Endothelial cell of umbilical vein (primary cell): ENCODE measurements around the gene TP73. TPM values are rescaled to one million over a fixed set of nuclear protein-coding genes. Genes with fewer than 3 reads are reported as not detected.

ENCODE experiments used
- BruUV-seq: library from RNA; stranded (reverse); fragments of 400-500 nt; replicated peaks from 2 replicates; lab custom pipeline; 2021; lab: Mats Ljungman, UMichigan
- CTCF ChIA-PET: fragments of 300-600, 350-600 bp; sonication (Branson Sonifier 250); formaldehyde crosslinking; loops from one replicate; lab custom pipeline; 2021; ENCODE audit warnings: antibody characterized with exemption, inconsistent platforms; lab: Charles Lee
- POLR2A ChIA-PET: fragments of 300-600, 350-600 bp; sonication (Branson Sonifier 250); formaldehyde crosslinking; loops from one replicate; lab custom pipeline; 2021; ENCODE audit warnings: antibody characterized with exemption, inconsistent platforms; lab: Charles Lee
- DNase-seq: peaks from one replicate; pipeline ENCODE4 v3.0.0-alpha.2; 2011; ENCODE audit warnings: low read depth, low spot score
- FAIRE-seq: peaks from 2 replicates; lab custom pipeline; 2011; peaks lifted over from hg19 to GRCh38; lab: Jason Lieb, UNC
- H2AFZ ChIP-seq: 2 replicates; pipeline ENCODE4 v1.6.0; 2012; ENCODE audit warnings: low read depth, low read length, control low read depth, inconsistent platforms
- H3K27ac ChIP-seq: 2 replicates; pipeline ENCODE4 v1.5.1; 2011; ENCODE audit warnings: low read depth, mild to moderate bottlenecking, control low read depth, low read length, moderate library complexity; ENCODE audit not compliant: insufficient read depth
- H3K27me3 ChIP-seq, 2 experiments: 2 replicates each; pipeline versions ENCODE4 v1.6.0 to v1.6.1; 2011; ENCODE audit warnings: low read length in 2 of 2, mixed read lengths in 1 of 2; ENCODE audit not compliant: control insufficient read depth in 2 of 2, insufficient read depth in 2 of 2
- H3K36me3 ChIP-seq, 2 experiments: 2 replicates in 1 of 2; 3 replicates in 1 of 2; pipeline ENCODE4 v1.5.1; 2011; ENCODE audit warnings: low read length in 2 of 2, mild to moderate bottlenecking in 1 of 2, moderate library complexity in 1 of 2; ENCODE audit not compliant: control insufficient read depth in 2 of 2, insufficient read depth in 2 of 2; ENCODE audit errors: extremely low read depth in 1 of 2
- H3K4me1 ChIP-seq: 3 replicates; pipeline ENCODE4 v1.5.1; 2011; ENCODE audit warnings: mild to moderate bottlenecking, low read length; ENCODE audit not compliant: control insufficient read depth, insufficient read depth; ENCODE audit errors: extremely low read depth
- H3K4me2 ChIP-seq: 2 replicates; pipeline ENCODE4 v1.6.1; 2011; ENCODE audit warnings: low read length, control low read depth, mixed read lengths; ENCODE audit not compliant: insufficient read depth
- H3K4me3 ChIP-seq, 3 experiments: fragments of 200-600 bp in 1 of 3; sonication (generic), shearing (Covaris generic) in 1 of 3; replicated peaks in 1 of 3; 2 replicates each; pipeline ENCODE4 v1.5.1; 2011 to 2016; ENCODE audit warnings: control low read depth in 3 of 3, low read length in 3 of 3, mild to moderate bottlenecking in 2 of 3, inconsistent platforms in 1 of 3, low read depth in 1 of 3, moderate library complexity in 1 of 3; ENCODE audit not compliant: insufficient read depth in 1 of 3
- H3K79me2 ChIP-seq: 2 replicates; pipeline ENCODE4 v1.6.0; 2012; ENCODE audit warnings: low read length, inconsistent platforms; ENCODE audit not compliant: control insufficient read depth, insufficient read depth
- H3K9ac ChIP-seq: replicated peaks from 2 replicates; pipeline ENCODE3; 2011; ENCODE audit warnings: low read length, control low read depth; ENCODE audit not compliant: insufficient read depth; ENCODE audit errors: extremely low read depth
- H3K9me1 ChIP-seq: replicated peaks from 3 replicates; pipeline ENCODE4 v1.6.0; 2011; ENCODE audit warnings: mild to moderate bottlenecking, low read length; ENCODE audit not compliant: control insufficient read depth, insufficient read depth; ENCODE audit errors: extremely low read depth
- H3K9me3 ChIP-seq: replicated peaks from 2 replicates; pipeline ENCODE4 v1.5.1; 2012; ENCODE audit warnings: low read length, inconsistent platforms; ENCODE audit not compliant: control insufficient read depth, insufficient read depth
- H4K20me1 ChIP-seq: replicated peaks from 2 replicates; pipeline ENCODE3; 2011; ENCODE audit warnings: mild to moderate bottlenecking, low read length; ENCODE audit not compliant: control insufficient read depth, insufficient read depth; ENCODE audit errors: extremely low read depth
- EZH2 ChIP-seq: IDR thresholded peaks from 2 replicates; pipeline ENCODE4 v1.6.1; 2012; ENCODE audit warnings: borderline replicate concordance, low read depth, mild to moderate bottlenecking, moderate library complexity, low read length, inconsistent platforms; ENCODE audit not compliant: severe bottlenecking
- FOS ChIP-seq: IDR thresholded peaks from 2 replicates; pipeline ENCODE4 v1.6.1; 2011; ENCODE audit warnings: mild to moderate bottlenecking, low read length, moderate library complexity, borderline replicate concordance; ENCODE audit not compliant: insufficient read depth
- GATA2 ChIP-seq: IDR thresholded peaks from 2 replicates; pipeline ENCODE4 v1.7.0; 2011; ENCODE audit warnings: low read depth, mild to moderate bottlenecking, moderate library complexity, mixed read lengths, low read length; ENCODE audit not compliant: insufficient read length, insufficient read depth
- JUN ChIP-seq: IDR thresholded peaks from 2 replicates; pipeline ENCODE4 v1.6.1; 2011; ENCODE audit warnings: borderline replicate concordance, low read depth; ENCODE audit not compliant: insufficient read length, insufficient read depth
- MYC ChIP-seq: IDR thresholded peaks from one replicate; pipeline ENCODE4 v1.6.1; 2011; ENCODE audit warnings: mild to moderate bottlenecking, low read depth, low read length
- POLR2A ChIP-seq: IDR thresholded peaks from 2 replicates; pipeline ENCODE4 v1.6.1; 2012; ENCODE audit warnings: low read depth, mild to moderate bottlenecking, control low read depth, low read length
- POLR2AphosphoS5 ChIP-seq: IDR thresholded peaks from 2 replicates; pipeline ENCODE4 v1.6.1; 2012; ENCODE audit warnings: low read depth, mild to moderate bottlenecking, control low read depth, low read length, moderate library complexity; ENCODE audit not compliant: insufficient read depth
- dilution Hi-C: fragments of 300-500 bp; cut with MboI; formaldehyde crosslinking; loops from one replicate; pipeline ENCODE4 v1.15.0; 2019; ENCODE audit warnings: low sequenced_read_pairs; ENCODE audit not compliant: extremely low pct_ligation_motif_present
- intact Hi-C: fragments of 100-400 bp; cut with micrococcal nuclease; formaldehyde crosslinking; loops from one replicate; pipeline ENCODE4 v1.10.0; 2022
- polyA plus RNA-seq, 4 experiments: library from polyadenylated mRNA; depleted of rRNA in 3 of 4; stranded (reverse) in 3 of 4; unstranded in 1 of 4; fragments of >200 nt; gene quantifications; 2 replicates each; pipeline versions ENCODE4 v1.2.1 to v1.2.3, GENCODE V29; 2011 to 2012; ENCODE audit warnings: missing spikeins in 1 of 4
- total RNA-seq: library from RNA; stranded (reverse); gene quantifications from 2 replicates; pipeline ENCODE4 v1.2.3, GENCODE V29; 2021
- TF ChIP-seq, protein P1 (sequence below), 2 donors: IDR thresholded peaks; 1 replicate in 1 of 2; 2 replicates in 1 of 2; pipeline ENCODE4 v1.5.1; 2011; ENCODE audit warnings: low read length in 2 of 2, mild to moderate bottlenecking in 2 of 2, moderate library complexity in 2 of 2, control low read depth in 1 of 2, inconsistent platforms in 1 of 2, low read depth in 1 of 2; ENCODE audit not compliant: insufficient read depth in 1 of 2; ENCODE audit errors: extremely low read depth in 1 of 2
- TF ChIP-seq, protein P2 (sequence below): IDR thresholded peaks from 2 replicates; pipeline ENCODE4 v1.6.1; 2011; ENCODE audit not compliant: insufficient read depth, insufficient read length

TP73 gene
- total and polyA plus RNA-seq, 2 donors (not counting 3 experiments of a cell fraction or from before 2014, with no cell fraction given), result 0.03 to 0.15 TPM

DNA sequence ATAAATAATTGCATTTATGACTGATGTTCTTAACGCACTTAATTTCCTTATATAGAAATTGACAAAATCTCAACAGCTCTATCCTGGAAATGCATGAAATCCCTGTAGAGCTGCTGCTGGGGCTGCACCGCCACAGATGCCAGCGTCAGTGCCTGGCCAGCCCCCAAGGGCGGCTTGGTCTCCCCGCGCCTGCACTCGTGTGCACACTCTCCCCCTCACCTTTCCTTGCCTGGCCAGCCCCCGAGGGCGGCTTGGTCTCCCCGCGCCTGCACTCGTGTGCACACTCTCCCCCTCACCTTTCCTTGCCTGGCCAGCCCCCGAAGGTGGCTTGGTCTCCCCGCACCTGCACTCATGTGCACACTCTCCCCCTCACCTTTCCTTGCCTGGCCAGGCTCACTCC, 16.2 kb upstream of the TP73 start:
- no peaks in the 10 kb centered on the region for H3K4me1 ChIP-seq
- FAIRE-seq (no peak), DNase-seq (no peak)
- H3K27me3 ChIP-seq, result no peaks in the 10 kb centered on the region
- H3K4me3 ChIP-seq, result no peak overlapping the region
- H2AFZ ChIP-seq, result no peak overlapping the region
- H3K9me3 ChIP-seq, result no peaks in the 10 kb centered on the region
- no peak overlapping the region for H3K4me2 ChIP-seq
- dilution Hi-C loops (no loop called here), intact Hi-C loops (no loop called here)
- H3K27ac ChIP-seq, result no peak overlapping the region
- TF ChIP-seq EZH2, result no peak
- TF ChIP-seq POLR2A, result no peak
- TF ChIP-seq, protein P1, sequence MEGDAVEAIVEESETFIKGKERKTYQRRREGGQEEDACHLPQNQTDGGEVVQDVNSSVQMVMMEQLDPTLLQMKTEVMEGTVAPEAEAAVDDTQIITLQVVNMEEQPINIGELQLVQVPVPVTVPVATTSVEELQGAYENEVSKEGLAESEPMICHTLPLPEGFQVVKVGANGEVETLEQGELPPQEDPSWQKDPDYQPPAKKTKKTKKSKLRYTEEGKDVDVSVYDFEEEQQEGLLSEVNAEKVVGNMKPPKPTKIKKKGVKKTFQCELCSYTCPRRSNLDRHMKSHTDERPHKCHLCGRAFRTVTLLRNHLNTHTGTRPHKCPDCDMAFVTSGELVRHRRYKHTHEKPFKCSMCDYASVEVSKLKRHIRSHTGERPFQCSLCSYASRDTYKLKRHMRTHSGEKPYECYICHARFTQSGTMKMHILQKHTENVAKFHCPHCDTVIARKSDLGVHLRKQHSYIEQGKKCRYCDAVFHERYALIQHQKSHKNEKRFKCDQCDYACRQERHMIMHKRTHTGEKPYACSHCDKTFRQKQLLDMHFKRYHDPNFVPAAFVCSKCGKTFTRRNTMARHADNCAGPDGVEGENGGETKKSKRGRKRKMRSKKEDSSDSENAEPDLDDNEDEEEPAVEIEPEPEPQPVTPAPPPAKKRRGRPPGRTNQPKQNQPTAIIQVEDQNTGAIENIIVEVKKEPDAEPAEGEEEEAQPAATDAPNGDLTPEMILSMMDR (IDR thresholded peaks at IDR 0.05; ENCODE audit: extremely low read depth in 1 of 2, insufficient read depth in 1 of 2, low read depth in 1 of 2, low read length in 2 of 2), result no peak
- no peak for TF ChIP-seq FOS
- TF ChIP-seq, protein P2, sequence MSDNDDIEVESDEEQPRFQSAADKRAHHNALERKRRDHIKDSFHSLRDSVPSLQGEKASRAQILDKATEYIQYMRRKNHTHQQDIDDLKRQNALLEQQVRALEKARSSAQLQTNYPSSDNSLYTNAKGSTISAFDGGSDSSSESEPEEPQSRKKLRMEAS, result no peak
- no peak for TF ChIP-seq JUN
- no peak for TF ChIP-seq GATA2
- TF ChIP-seq POLR2AphosphoS5, result no peak
- no peak for TF ChIP-seq MYC
- no peaks in the 10 kb centered on the region for H3K79me2 ChIP-seq
- ChIA-PET CTCF (interaction anchor here (1.3 to 1.7 kb wide), 2 partner anchors 12 to 88 kb away, joined by 3 to 4 read pairs; no protein-coding TSS in a partner anchor), POLR2A (no interaction called here)
- no peaks in the 10 kb centered on the region for H3K9me1 ChIP-seq
- H4K20me1 ChIP-seq, result no peaks in the 10 kb centered on the region
- H3K36me3 ChIP-seq, result peaks cover 0 to 35% of the 10 kb centered on the region in 2 experiments
- no TSS peak for BruUV-seq
- no peak overlapping the region for H3K9ac ChIP-seq
